GM23248 (cell line): ENCODE measurements around the gene TAF4. TPM values are rescaled to one million over a fixed set of nuclear protein-coding genes. Genes with fewer than 3 reads are reported as not detected.

Experiments used
- DNase-seq: peaks from one replicate; pipeline ENCODE4 v3.0.0-alpha.2; 2015
- H2AFZ ChIP-seq: fragments of 200-600 bp; sonication (generic); 2 replicates; pipeline ENCODE4 v1.6.1; 2016; ENCODE audit warnings: antibody characterized with exemption
- H3F3A ChIP-seq: fragments of 200-600 bp; sonication (generic); 2 replicates; pipeline ENCODE4 v1.6.1; 2016; ENCODE audit warnings: mild to moderate bottlenecking, antibody characterized with exemption, mixed run types; ENCODE audit not compliant: insufficient read depth
- H3K27ac ChIP-seq: fragments of 200-600 bp; sonication (generic); 2 replicates; pipeline ENCODE4 v1.5.1; 2016; ENCODE audit warnings: mild to moderate bottlenecking
- H3K27me3 ChIP-seq: fragments of 200-600 bp; sonication (generic); replicated peaks from 2 replicates; pipeline ENCODE4 v1.6.1; 2016; ENCODE audit warnings: mild to moderate bottlenecking; ENCODE audit not compliant: insufficient read depth
- H3K36me3 ChIP-seq: fragments of 200-600 bp; sonication (generic); 2 replicates; pipeline ENCODE4 v1.6.1; 2016; ENCODE audit warnings: low read depth, mild to moderate bottlenecking
- H3K4me1 ChIP-seq: fragments of 200-600 bp; sonication (generic); 2 replicates; pipeline ENCODE4 v1.6.1; 2016; ENCODE audit warnings: mild to moderate bottlenecking; ENCODE audit not compliant: insufficient read depth
- H3K4me2 ChIP-seq: fragments of 200-600 bp; sonication (generic); one replicate; pipeline ENCODE4 v1.6.1; 2016; ENCODE audit warnings: mild to moderate bottlenecking; ENCODE audit not compliant: unreplicated experiment
- H3K4me3 ChIP-seq: fragments of 200-600 bp; sonication (generic); 2 replicates; pipeline ENCODE4 v1.5.1; 2016; ENCODE audit warnings: mild to moderate bottlenecking
- H3K79me2 ChIP-seq: fragments of 200-600 bp; sonication (generic); 2 replicates; pipeline ENCODE4 v1.6.1; 2016; ENCODE audit warnings: mild to moderate bottlenecking; ENCODE audit not compliant: insufficient read depth
- H3K9ac ChIP-seq: fragments of 200-600 bp; sonication (generic); 2 replicates; pipeline ENCODE4 v1.6.1; 2016; ENCODE audit warnings: mild to moderate bottlenecking
- H3K9me2 ChIP-seq: fragments of 200-600 bp; sonication (generic); 2 replicates; pipeline ENCODE4 v1.6.1; 2016; ENCODE audit warnings: mixed run types, mild to moderate bottlenecking, moderate library complexity; ENCODE audit not compliant: insufficient read depth
- H3K9me3 ChIP-seq: fragments of 200-600 bp; sonication (generic); one replicate; pipeline ENCODE4 v1.6.1; 2017; ENCODE audit warnings: low read depth
- H4K20me1 ChIP-seq: fragments of 200-600 bp; sonication (generic); 2 replicates; pipeline ENCODE4 v1.6.0; 2016; ENCODE audit not compliant: insufficient read depth
- EZH2 ChIP-seq: fragments of 200-600 bp; sonication (generic); IDR thresholded peaks from 2 replicates; pipeline ENCODE4 v1.6.1; 2018; ENCODE audit warnings: antibody characterized with exemption, mild to moderate bottlenecking; ENCODE audit not compliant: insufficient read depth, poor library complexity, severe bottlenecking
- EZH2phosphoT487 ChIP-seq: fragments of 200-600 bp; sonication (generic); IDR thresholded peaks from 2 replicates; pipeline ENCODE4 v1.6.1; 2018; ENCODE audit warnings: antibody characterized with exemption, moderate library complexity, mild to moderate bottlenecking, low read depth; ENCODE audit not compliant: insufficient read depth
- WGBS, 2 experiments: methylation state at CpG; one replicate each; pipeline ENCODE4 v1.1.6; 2015 to 2017; ENCODE audit warnings: low lambda C conversion rate in 2 of 2, low coverage in 1 of 2; ENCODE audit errors: missing lambda C conversion rate in 2 of 2; 5-methylcytosine and 5-hydroxymethylcytosine counted together
- in situ Hi-C: fragments of 300-500 bp; cut with MboI; formaldehyde crosslinking; loops from 2 replicates; pipeline ENCODE4 v1.15.0; 2020
- polyA plus RNA-seq: library from polyadenylated mRNA; unstranded; fragments of >200 nt; fragmentation: Nextera tagmentation; extraction: Ambion mirVana; gene quantifications from 2 replicates; pipeline ENCODE4 v1.2.1, GENCODE V29; 2016
- total RNA-seq: library from RNA; depleted of rRNA; stranded (reverse); fragments of >200 nt; shearing (Covaris generic); gene quantifications from 2 replicates; pipeline ENCODE4 v1.2.3, GENCODE V29; 2014

Gene TAF4
- total and polyA plus RNA-seq, 2 experiments from 2014 or later, result 1.4 to 2.9 TPM

- in situ Hi-C loops, result no loop called here
- 80 to 82% methylated on average over 8 to 9 of the region's 9 CpGs for WGBS, 2 experiments
- TF ChIP-seq EZH2phosphoT487 (no peak), EZH2 (no peak)
- Histone ChIP-seq H3K9ac (no peak overlapping the region), H3K9me2 (no peaks in the 10 kb centered on the region), H3K9me3 (no peaks in the 10 kb centered on the region), H3F3A (no peaks in the 10 kb centered on the region), H3K4me1 (no peaks in the 10 kb centered on the region), H3K79me2 (no peaks in the 10 kb centered on the region), H3K27ac (no peak overlapping the region), H4K20me1 (no peaks in the 10 kb centered on the region), H3K27me3 (no peaks in the 10 kb centered on the region), H3K4me2 (no peak overlapping the region), H3K36me3 (no peaks in the 10 kb centered on the region), H2AFZ (no peak overlapping the region), H3K4me3 (no peak overlapping the region)
- no peak for DNase-seq
Observed at GRCh38 chr20:61976263-61976643, 89.4 kb downstream of the TAF4 start.

GRCh38 chr20:61975407-61976129 is 90.1 kb downstream of the TAF4 start:
- TF ChIP-seq EZH2 (no peak), EZH2phosphoT487 (no peak)
- H3F3A ChIP-seq, result no peaks in the 10 kb centered on the region
- no peaks in the 10 kb centered on the region for H3K9me3 ChIP-seq
- no peak overlapping the region for H3K9ac ChIP-seq
- H3K27me3 ChIP-seq, result no peaks in the 10 kb centered on the region
- no peak overlapping the region for H3K4me2 ChIP-seq
- no peaks in the 10 kb centered on the region for H3K4me1 ChIP-seq
- no peaks in the 10 kb centered on the region for H3K36me3 ChIP-seq
- H2AFZ ChIP-seq, result no peak overlapping the region
- H3K27ac ChIP-seq, result no peak overlapping the region
- DNase-seq, result no peak
- H3K79me2 ChIP-seq, result no peaks in the 10 kb centered on the region
- no peak overlapping the region for H3K4me3 ChIP-seq
- WGBS, 2 experiments, result 92 to 95% methylated on average over 10 to 11 of the region's 11 CpGs
- in situ Hi-C loops, result no loop called here
- no peaks in the 10 kb centered on the region for H3K9me2 ChIP-seq
- no peaks in the 10 kb centered on the region for H4K20me1 ChIP-seq

GRCh38 chr20:61974357-61974665 is 91.4 kb downstream of the TAF4 start:
- in situ Hi-C loops, result no loop called here
- H3F3A ChIP-seq, result no peaks in the 10 kb centered on the region
- WGBS, 2 experiments, result 91 to 96% methylated on average over 14 of the region's 14 CpGs
- no peak overlapping the region for H3K27ac ChIP-seq
- H3K36me3 ChIP-seq, result no peaks in the 10 kb centered on the region
- no peak overlapping the region for H3K4me2 ChIP-seq
- H3K27me3 ChIP-seq, result no peaks in the 10 kb centered on the region
- H2AFZ ChIP-seq, result no peak overlapping the region
- H3K4me3 ChIP-seq, result no peak overlapping the region
- no peaks in the 10 kb centered on the region for H3K9me3 ChIP-seq
- no peaks in the 10 kb centered on the region for H4K20me1 ChIP-seq
- TF ChIP-seq EZH2 (no peak), EZH2phosphoT487 (no peak)
- no peaks in the 10 kb centered on the region for H3K79me2 ChIP-seq
- DNase-seq, result no peak
- H3K9ac ChIP-seq, result no peak overlapping the region
- H3K9me2 ChIP-seq, result no peaks in the 10 kb centered on the region
- no peaks in the 10 kb centered on the region for H3K4me1 ChIP-seq

GRCh38 chr20:61973515-61974356 is 91.9 kb downstream of the TAF4 start:
- no peak for TF ChIP-seq EZH2
- no peak for TF ChIP-seq EZH2phosphoT487
- Histone ChIP-seq H3K4me1 (no peaks in the 10 kb centered on the region), H3F3A (no peaks in the 10 kb centered on the region), H3K9me3 (no peaks in the 10 kb centered on the region), H3K9me2 (no peaks in the 10 kb centered on the region), H3K9ac (no peak overlapping the region), H2AFZ (no peak overlapping the region), H4K20me1 (no peaks in the 10 kb centered on the region), H3K4me2 (no peak overlapping the region), H3K4me3 (no peak overlapping the region), H3K27me3 (no peaks in the 10 kb centered on the region), H3K27ac (no peak overlapping the region), H3K36me3 (no peaks in the 10 kb centered on the region), H3K79me2 (no peaks in the 10 kb centered on the region)
- DNase-seq, result no peak
- in situ Hi-C loops, result no loop called here
- 92 to 94% methylated on average over 25 of the region's 25 CpGs for WGBS, 2 experiments
